WTC11 (cell line): Measurements from ENCODE around the gene WDCP.

ENCODE experiments used
- ATF1 ChIP-seq: sonication (generic); formaldehyde crosslinking; IDR thresholded peaks from 2 replicates; pipeline ENCODE4 v1.8.1; 2023; ENCODE audit warnings: mild to moderate bottlenecking, moderate library complexity, missing genetic modification reagents
- CTCF ChIP-seq: fragments of 200-600 bp; IDR thresholded peaks from 2 replicates; pipeline ENCODE4 v1.8.0; 2022; ENCODE audit warnings: antibody characterized with exemption
- NR3C1 ChIP-seq: sonication (generic); formaldehyde crosslinking; conservative IDR thresholded peaks from 2 replicates; pipeline ENCODE4 v1.8.1; 2023; ENCODE audit warnings: low read depth, mild to moderate bottlenecking, missing genetic modification reagents
- SP1 ChIP-seq: sonication (generic); formaldehyde crosslinking; conservative IDR thresholded peaks from 2 replicates; pipeline ENCODE4 v1.8.1; 2022; ENCODE audit warnings: missing genetic modification reagents
- TP53 ChIP-seq: sonication (generic); formaldehyde crosslinking; IDR thresholded peaks from 2 replicates; pipeline ENCODE4 v1.8.1; 2023; ENCODE audit warnings: mild to moderate bottlenecking, missing genetic modification reagents
- USF2 ChIP-seq: sonication (generic); formaldehyde crosslinking; IDR thresholded peaks from 2 replicates; pipeline ENCODE4 v1.8.1; 2023; ENCODE audit warnings: mild to moderate bottlenecking, missing genetic modification reagents, moderate library complexity
- TF ChIP-seq, protein P1 (sequence below): sonication (generic); formaldehyde crosslinking; IDR thresholded peaks from 2 replicates; pipeline ENCODE4 v1.8.1; 2023; ENCODE audit warnings: mild to moderate bottlenecking, missing genetic modification reagents, moderate library complexity

DNA sequence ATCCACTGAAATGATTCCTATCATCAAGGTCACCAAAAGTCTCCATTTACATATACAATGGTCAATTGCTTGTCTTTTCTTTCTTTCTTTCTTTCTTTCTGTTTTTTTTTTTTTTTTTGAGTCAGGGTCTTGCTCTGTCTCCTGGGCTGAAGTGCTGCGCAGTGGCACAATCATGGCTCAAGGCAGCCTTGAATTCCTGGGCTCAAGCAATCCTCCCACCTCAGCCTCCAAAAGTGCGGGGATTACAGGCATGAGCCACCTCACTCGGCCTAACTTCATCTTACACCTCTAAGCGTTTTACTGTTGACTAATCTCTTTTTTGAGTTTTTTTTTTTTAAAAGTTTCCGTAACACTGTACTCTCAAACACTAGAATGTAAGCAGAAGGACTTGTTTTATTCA lies 28.1 kb upstream of the WDCP start:
- TF ChIP-seq, protein P1, sequence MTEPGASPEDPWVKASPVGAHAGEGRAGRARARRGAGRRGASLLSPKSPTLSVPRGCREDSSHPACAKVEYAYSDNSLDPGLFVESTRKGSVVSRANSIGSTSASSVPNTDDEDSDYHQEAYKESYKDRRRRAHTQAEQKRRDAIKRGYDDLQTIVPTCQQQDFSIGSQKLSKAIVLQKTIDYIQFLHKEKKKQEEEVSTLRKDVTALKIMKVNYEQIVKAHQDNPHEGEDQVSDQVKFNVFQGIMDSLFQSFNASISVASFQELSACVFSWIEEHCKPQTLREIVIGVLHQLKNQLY (CRISPR knock-in tag): no peak
- no peak for TF ChIP-seq CTCF
- no peak for TF ChIP-seq NR3C1
- no peak for TF ChIP-seq USF2 (CRISPR knock-in tag)
- no peak for TF ChIP-seq SP1
- no peak for TF ChIP-seq TP53 (CRISPR knock-in tag)
- no peak for TF ChIP-seq ATF1 (CRISPR knock-in tag)
